LoVo (cell line): Measurements from ENCODE around the gene ARHGAP8.
"Not testable (repeated sequence)": the region's sequence is repeated elsewhere in the genome, so short reads cannot be mapped to it uniquely, and the experiment has no call there.

Experiments used
- DNase-seq: peaks from one replicate; pipeline ENCODE4 v3.0.0-alpha.2; 2016; ENCODE audit warnings: low spot score

ARHGAP8 gene

GRCh38 chr22:44739666-44740065, 12.7 kb upstream of the ARHGAP8 start:
- peak; percentile 54 for DNase-seq

DNA sequence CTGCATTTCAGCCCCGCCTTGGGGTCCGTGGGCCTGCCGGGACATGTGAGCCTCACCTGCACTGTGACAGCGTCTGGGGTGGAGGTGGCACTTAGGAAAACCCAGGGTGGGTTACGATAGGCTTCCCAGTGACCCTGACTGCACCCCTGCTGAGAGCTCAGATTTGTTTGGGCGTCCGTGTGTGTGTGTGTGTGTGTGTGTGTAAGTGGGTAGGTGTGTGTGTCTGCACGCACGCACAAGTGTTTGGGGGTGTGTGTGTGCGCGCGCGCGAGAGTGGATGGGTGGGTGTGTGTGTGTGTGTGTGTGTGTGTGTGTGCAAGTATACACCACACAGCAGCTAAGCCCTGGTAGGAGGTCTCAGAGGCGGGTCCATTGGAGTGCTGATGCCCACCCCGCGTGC, 12.1 kb upstream of the ARHGAP8 start:
- DNase-seq, result no peak

GRCh38 chr22:44741929-44742328, 10.4 kb upstream of the ARHGAP8 start:
- DNase-seq, result no peak

DNA sequence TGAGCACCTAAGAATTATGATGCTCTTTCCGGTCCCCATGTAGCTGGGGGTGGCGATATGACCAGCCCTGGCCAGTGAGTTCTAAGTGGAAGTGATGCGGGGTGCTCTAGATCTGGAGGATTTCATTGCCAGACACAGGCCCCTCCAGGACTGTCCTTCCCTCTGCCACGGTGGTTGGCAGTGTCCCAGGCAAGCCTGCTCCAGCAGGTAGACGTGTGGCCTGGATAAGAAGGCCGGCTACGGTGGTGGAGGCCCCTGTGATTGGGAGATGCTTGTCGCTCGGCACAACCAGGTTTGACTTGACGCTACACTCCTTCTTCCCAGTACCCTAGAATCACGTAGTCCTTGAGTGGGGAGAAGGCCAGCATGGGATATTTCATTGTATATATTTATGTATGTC, 9.1 kb upstream of the ARHGAP8 start:
- DNase-seq, result no peak

DNA sequence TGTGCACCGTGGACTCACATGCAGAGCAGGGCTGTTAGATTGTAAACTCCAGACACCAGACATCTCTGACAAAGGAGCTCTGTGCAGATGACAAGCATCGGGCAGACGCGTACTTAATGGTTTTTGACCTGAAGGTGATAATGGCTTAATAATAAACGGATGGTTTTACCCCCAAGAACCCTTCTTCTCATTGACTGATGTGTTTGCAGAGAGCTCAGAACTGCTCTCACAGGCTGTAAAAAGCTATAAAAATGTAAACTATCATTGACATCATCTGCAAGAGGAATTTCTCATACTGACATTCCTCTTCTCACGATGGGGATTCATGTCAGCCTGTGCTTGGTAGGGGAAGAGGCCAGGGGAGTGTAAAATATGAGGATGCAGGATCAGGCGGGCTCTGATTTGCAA, 8.6 kb upstream of the ARHGAP8 start:
- no peak for DNase-seq

DNA sequence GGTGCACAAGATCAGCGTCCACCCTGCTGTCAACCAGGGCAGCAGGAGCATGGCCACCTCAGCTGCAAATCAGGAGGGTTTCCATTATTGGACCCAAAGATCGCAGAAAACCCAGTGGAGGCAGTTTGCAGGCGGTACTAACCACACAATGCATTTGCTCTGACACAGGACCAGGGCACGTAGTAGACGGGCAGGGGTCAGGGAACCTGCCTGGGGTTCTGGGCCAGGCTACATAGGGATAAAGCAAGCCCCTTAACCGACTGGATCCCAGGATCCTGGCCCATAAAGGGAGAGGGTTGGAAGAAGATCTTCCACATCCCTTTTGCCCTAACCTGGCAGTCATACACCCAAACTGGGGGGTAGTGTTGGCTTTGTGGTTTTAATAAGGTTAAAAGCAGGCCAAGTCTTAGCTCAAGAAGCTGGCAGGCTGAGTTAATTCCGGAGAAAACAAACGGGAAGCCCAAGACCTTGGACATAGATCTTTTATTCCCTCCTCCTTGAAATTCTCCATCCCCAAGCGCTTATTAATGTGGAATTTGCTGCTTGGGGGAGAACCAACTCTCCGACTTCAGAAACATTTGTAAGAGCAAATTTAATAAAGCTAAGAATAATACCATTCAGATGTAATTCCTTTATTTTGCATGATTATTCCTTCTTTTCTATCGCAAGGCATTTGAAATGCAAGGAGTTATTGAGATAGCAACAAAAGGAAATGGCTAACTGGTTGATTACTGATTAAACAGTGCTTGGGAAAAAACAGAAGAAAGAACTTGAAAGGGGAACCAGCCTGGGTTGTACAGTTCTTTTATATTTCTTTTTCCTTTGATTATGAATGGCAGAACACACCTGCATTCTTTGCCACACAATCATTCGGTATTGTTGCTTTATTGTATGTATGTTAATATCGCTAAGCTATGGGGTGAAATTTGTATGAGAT, 6.3 kb upstream of the ARHGAP8 start:
- DNase-seq, result no peak

- DNase-seq, result not testable (repeated sequence)
These were observed 4.6 kb upstream of the ARHGAP8 start for GRCh38 chr22:44747784-44748127.

- DNase-seq, result no peak
These were observed 3.9 kb upstream of the ARHGAP8 start for GRCh38 chr22:44748524-44748923.

- no peak for DNase-seq
These were observed 1.9 kb upstream of the ARHGAP8 start for GRCh38 chr22:44750481-44750880.

- peak; percentile 49 for DNase-seq
These were observed 1.0 kb downstream of the ARHGAP8 start for GRCh38 chr22:44753189-44754042.

GRCh38 chr22:44754998-44755397, 2.6 kb downstream of the ARHGAP8 start:
- no peak for DNase-seq

DNA sequence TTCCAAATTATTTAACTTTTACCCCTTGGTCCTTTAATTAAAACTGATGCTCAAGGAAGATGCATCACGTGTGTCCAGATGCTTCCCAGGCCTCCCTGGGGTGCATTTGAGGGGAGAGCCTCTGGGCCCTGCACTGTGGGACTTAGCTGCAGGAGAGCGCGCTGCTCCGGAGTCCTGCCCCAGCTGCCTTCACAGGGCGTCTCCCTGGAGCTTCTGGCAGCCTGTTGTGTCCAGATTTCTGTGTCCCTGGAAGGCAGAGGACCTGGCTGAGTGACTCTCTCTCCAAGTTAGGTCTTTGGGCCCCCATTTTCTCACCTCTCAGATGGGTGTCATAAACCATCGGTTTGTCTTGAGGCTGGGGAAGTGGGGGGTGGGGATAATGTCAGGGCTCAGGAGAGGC, 3.0 kb downstream of the ARHGAP8 start:
- DNase-seq, result no peak

DNA sequence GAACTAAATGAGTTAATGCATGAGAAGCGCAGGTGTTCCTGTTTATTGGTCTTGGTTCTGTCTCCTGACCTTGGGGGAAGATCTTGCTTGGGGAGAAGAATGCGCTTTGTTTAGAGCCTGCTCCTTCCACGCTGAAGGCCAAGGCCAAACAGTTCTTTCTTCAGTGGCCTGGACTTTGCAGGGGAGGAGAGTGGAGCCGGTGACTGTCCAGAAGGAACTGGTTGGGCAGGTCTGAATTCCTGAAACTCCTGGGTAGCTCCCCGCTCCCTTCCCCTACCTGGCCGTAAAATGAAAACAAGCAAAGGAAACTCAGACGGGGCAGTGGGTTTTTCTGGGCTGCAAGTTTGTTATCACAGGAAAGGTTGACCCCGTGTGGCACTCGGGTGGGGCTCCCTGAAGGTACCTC, 3.6 kb downstream of the ARHGAP8 start:
- DNase-seq, result peak; percentile 44

- peak; percentile 34 for DNase-seq
These were observed 6.1 kb downstream of the ARHGAP8 start for GRCh38 chr22:44758344-44758973.

GRCh38 chr22:44759001-44759400, 6.6 kb downstream of the ARHGAP8 start:
- no peak for DNase-seq

GRCh38 chr22:44759430-44760310, 7.3 kb downstream of the ARHGAP8 start:
- no peak for DNase-seq

DNA sequence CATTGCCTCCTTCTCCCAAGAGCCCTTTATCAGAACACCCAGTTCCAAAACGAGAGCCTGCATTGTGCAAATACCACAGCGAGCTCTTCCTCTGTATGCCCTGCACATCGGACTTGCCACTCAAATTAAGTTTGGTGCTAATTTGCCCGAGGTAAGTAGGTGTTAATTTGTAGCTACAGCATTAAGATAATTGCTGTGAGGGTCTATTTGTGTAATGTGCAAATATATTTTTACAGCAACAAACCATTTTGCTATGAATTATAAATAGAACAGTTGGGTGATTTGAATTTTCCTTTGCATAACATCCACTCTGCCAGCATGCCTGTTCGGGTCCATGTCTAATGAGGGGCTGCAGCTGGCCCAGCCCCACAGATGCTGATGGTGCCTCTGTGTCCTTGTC, 8.1 kb downstream of the ARHGAP8 start:
- no peak for DNase-seq

DNA sequence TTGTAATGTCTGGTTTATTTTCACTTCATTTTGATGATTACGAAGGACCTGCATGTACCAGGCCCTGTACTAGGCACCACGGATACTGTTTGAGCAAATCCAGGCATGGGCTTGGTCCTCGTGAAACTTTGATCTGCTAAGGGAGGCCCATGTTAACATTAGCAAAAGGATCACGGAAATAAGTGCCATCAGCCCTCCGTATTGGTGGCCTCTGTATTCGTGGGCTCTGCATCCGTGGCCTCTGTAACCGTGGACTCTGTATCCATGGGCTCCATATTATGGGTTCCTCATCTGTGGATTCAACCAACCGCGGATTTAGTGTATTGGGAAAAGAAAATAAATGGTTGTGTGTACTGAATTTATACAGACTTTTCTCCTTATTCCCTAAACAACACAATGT, 8.7 kb downstream of the ARHGAP8 start:
- DNase-seq, result no peak

DNA sequence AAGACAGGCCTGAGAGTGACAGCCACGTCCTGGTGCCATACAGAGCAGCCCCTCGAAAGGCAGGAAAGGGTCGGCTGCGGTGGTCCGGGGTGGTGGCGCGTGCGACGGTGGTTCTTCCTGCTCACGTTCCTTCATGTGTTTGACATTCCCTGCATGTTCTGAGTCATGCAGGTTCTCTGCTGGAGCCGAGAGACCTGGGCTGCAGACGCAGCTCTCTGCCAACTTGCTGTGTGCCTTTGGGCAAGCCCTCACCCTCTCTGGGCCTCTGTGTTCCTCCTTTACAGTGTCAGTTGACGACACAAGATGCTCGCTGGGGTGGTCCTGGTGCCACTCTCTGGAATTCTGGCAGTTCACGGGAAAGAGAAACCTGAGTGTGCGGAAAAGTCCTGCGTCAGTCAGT, 12.0 kb downstream of the ARHGAP8 start:
- DNase-seq, result no peak

GRCh38 chr22:44764974-44765373, 12.6 kb downstream of the ARHGAP8 start:
- DNase-seq, result no peak

GRCh38 chr22:44765571-44766285, 13.4 kb downstream of the ARHGAP8 start:
- no peak for DNase-seq
